K562 (cell line): ENCODE measurements around the gene ZDHHC5. TPM values are rescaled to one million over a fixed set of nuclear protein-coding genes. Genes with fewer than 3 reads are reported as not detected.
A peak's percentile ranks its signal among the peaks of the same experiment; 100 is the strongest.

Experiments
- BRD9 ChIP-seq: fragments of 450-650 bp; IDR thresholded peaks from 2 replicates; pipeline ENCODE4 v1.6.1; 2018; ENCODE audit warnings: low read depth; ENCODE audit not compliant: partially characterized antibody
- KDM4B ChIP-seq, 2 experiments: fragments of 450-650 bp in 1 of 2; sonication (generic) in 1 of 2; IDR thresholded peaks; 2 replicates each; pipeline ENCODE4 v1.6.1; 2016 to 2017; ENCODE audit warnings: borderline replicate concordance in 2 of 2, antibody characterized with exemption in 1 of 2, low read depth in 1 of 2, mild to moderate bottlenecking in 1 of 2
- NFATC3 ChIP-seq: fragments of 450-650 bp; IDR thresholded peaks from 2 replicates; pipeline ENCODE4 v1.6.1; 2017; ENCODE audit warnings: mild to moderate bottlenecking
- NR2C1 ChIP-seq, 2 experiments: fragments of 450-650 bp; IDR thresholded peaks; 2 replicates each; pipeline ENCODE4 v1.6.1; 2017; ENCODE audit warnings: mild to moderate bottlenecking in 2 of 2, antibody characterized with exemption in 1 of 2, inconsistent platforms in 1 of 2, missing compliant biosample characterization in 1 of 2, missing genetic modification characterization in 1 of 2
- PHF8 ChIP-seq: fragments of 200-600 bp; sonication (generic); IDR thresholded peaks from 2 replicates; pipeline ENCODE4 v1.6.1; 2012; ENCODE audit warnings: mixed run types, mild to moderate bottlenecking, inconsistent platforms, low read length, moderate library complexity, borderline replicate concordance
- RBM15 ChIP-seq: fragments of 200-400 bp; formaldehyde crosslinking; IDR thresholded peaks from 2 replicates; pipeline ENCODE4 v1.6.1; 2018; ENCODE audit warnings: mild to moderate bottlenecking, low read length, moderate library complexity; ENCODE audit not compliant: insufficient read depth
- SIN3A ChIP-seq, 2 experiments: fragments of 150-350 bp in 1 of 2; IDR thresholded peaks; 2 replicates each; pipeline ENCODE4 v1.6.1; 2011 to 2016; ENCODE audit warnings: borderline replicate concordance in 2 of 2, low read depth in 2 of 2, low read length in 2 of 2, mild to moderate bottlenecking in 2 of 2, moderate library complexity in 2 of 2; ENCODE audit not compliant: control insufficient read depth in 1 of 2
- SMAD1 ChIP-seq: fragments of 150-350 bp; IDR thresholded peaks from 2 replicates; pipeline ENCODE4 v1.6.1; 2014; ENCODE audit warnings: low read length, low read depth; ENCODE audit not compliant: partially characterized antibody
- SP2 ChIP-seq: IDR thresholded peaks from 2 replicates; pipeline ENCODE4 v1.6.1; 2011; ENCODE audit warnings: mild to moderate bottlenecking, low read depth, low read length, moderate library complexity; ENCODE audit not compliant: poor library complexity, severe bottlenecking; ENCODE audit errors: extremely low read depth
- TAL1 ChIP-seq: fragments of 450-650 bp; IDR thresholded peaks from 2 replicates; pipeline ENCODE4 v1.6.1; 2016; ENCODE audit warnings: mild to moderate bottlenecking
- TEAD2 ChIP-seq: fragments of 450-650 bp; IDR thresholded peaks from 2 replicates; pipeline ENCODE4 v1.6.1; 2016; ENCODE audit warnings: missing genetic modification characterization, control low read depth, missing compliant biosample characterization
- ZNF12 ChIP-seq: sonication (generic); formaldehyde crosslinking; IDR thresholded peaks from 2 replicates; pipeline ENCODE4 v1.4.0; 2020; ENCODE audit warnings: mild to moderate bottlenecking, missing genetic modification reagents
- ZNF395 ChIP-seq: fragments of 200-800 bp; sonication (Bioruptor generic); IDR thresholded peaks from 2 replicates; pipeline ENCODE4 v1.6.1; 2017; ENCODE audit warnings: missing genetic modification characterization, missing compliant biosample characterization
- ZNF644 ChIP-seq: fragments of 200-800 bp; sonication (Bioruptor generic); IDR thresholded peaks from 2 replicates; pipeline ENCODE4 v1.6.1; 2016; ENCODE audit warnings: low read depth, missing genetic modification characterization, missing compliant biosample characterization
- ZNF699 ChIP-seq: fragments of 250-450 bp; sonication (Bioruptor Pico); IDR thresholded peaks from 2 replicates; pipeline ENCODE4 v1.8.0; 2021; ENCODE audit warnings: mild to moderate bottlenecking, moderate library complexity; ENCODE audit not compliant: insufficient replicate concordance
- polyA plus RNA-seq, 8 experiments: library from polyadenylated mRNA; depleted of rRNA in 4 of 8; stranded (reverse) in 5 of 8; unstranded in 3 of 8; fragments of >200 nt; fragmentation: Nextera tagmentation in 2 of 8; fragmentation: Illumina TruSeq in 1 of 8; extraction: Ambion mirVana in 2 of 8; extraction: Trizol in 1 of 8; gene quantifications; 2 replicates each; pipeline versions ENCODE4 v1.2.1 to v1.2.3, GENCODE V29; 2011 to 2014; ENCODE audit warnings: inconsistent platforms in 1 of 8, missing spikeins in 1 of 8
- total RNA-seq, 7 experiments: library from RNA; depleted of rRNA in 6 of 7; stranded (reverse); fragments of >200 nt in 6 of 7; fragmentation: Illumina TruSeq in 2 of 7; extraction: Trizol in 2 of 7; gene quantifications; 2 replicates each; pipeline versions ENCODE4 v1.2.1 to v1.2.3, GENCODE V29; 2011 to 2021; ENCODE audit warnings: low replicate concordance in 1 of 7
- TF ChIP-seq, protein P1 (sequence below): IDR thresholded peaks from 2 replicates; pipeline ENCODE4 v1.6.1; 2011; ENCODE audit not compliant: insufficient read length; ENCODE audit errors: extremely low read depth
- TF ChIP-seq, protein P2 (sequence below): IDR thresholded peaks from 2 replicates; pipeline ENCODE4 v1.6.1; 2016; ENCODE audit warnings: missing genetic modification characterization, missing compliant biosample characterization
- TF ChIP-seq, protein P3 (sequence below): sonication (generic); formaldehyde crosslinking; IDR thresholded peaks from 2 replicates; pipeline ENCODE4 v1.8.0; 2022; ENCODE audit warnings: mild to moderate bottlenecking, missing genetic modification reagents
- TF ChIP-seq, protein P4 (sequence below): sonication (generic); formaldehyde crosslinking; IDR thresholded peaks from 2 replicates; pipeline ENCODE4 v1.8.1; 2023; ENCODE audit warnings: mild to moderate bottlenecking, missing genetic modification reagents, moderate library complexity

ZDHHC5 gene
- total and polyA plus RNA-seq, 9 of the 15 experiments (the other 6 are each of a cell fraction or from before 2014, with no cell fraction given): 3.8 to 64.2 (median 35.9) TPM

GRCh38 chr11:57711414-57712255, 43.7 kb downstream of the ZDHHC5 start, which contains the start of gene MED19 (continued):
- TF ChIP-seq ZNF644 (tag) (no peak), BRD9 (no peak), ZNF12 (CRISPR knock-in tag) (no peak), TEAD2 (tag) (no peak), SMAD1 (no peak), SP2 (no peak), NFATC3 (no peak), ZNF699 (no peak), KDM4B (IDR thresholded peaks at IDR 0.05; ENCODE audit: borderline replicate concordance in 2 of 2, low read depth in 1 of 2) (peak in 1 of 2 experiments; percentile 60; a peak in 2 of 4 replicates), RBM15 (no peak), TAL1 (no peak), PHF8 (peak; percentile 61; the same call in 1 of the 2 replicates), ZNF395 (CRISPR knock-in tag) (no peak; the same call in 1 of the 2 replicates), NR2C1 (IDR thresholded peaks at IDR 0.05) (no peak), NR2C1 (tag; IDR thresholded peaks at IDR 0.05) (no peak), SIN3A (IDR thresholded peaks at IDR 0.05; ENCODE audit: borderline replicate concordance in 2 of 2, control insufficient read depth in 1 of 2, low read depth in 2 of 2, low read length in 2 of 2) (peak; percentile 74 to 92; a peak in 3 of 4 replicates)
- TF ChIP-seq, protein P1, sequence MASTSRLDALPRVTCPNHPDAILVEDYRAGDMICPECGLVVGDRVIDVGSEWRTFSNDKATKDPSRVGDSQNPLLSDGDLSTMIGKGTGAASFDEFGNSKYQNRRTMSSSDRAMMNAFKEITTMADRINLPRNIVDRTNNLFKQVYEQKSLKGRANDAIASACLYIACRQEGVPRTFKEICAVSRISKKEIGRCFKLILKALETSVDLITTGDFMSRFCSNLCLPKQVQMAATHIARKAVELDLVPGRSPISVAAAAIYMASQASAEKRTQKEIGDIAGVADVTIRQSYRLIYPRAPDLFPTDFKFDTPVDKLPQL: no peak
- TF ChIP-seq, protein P2, sequence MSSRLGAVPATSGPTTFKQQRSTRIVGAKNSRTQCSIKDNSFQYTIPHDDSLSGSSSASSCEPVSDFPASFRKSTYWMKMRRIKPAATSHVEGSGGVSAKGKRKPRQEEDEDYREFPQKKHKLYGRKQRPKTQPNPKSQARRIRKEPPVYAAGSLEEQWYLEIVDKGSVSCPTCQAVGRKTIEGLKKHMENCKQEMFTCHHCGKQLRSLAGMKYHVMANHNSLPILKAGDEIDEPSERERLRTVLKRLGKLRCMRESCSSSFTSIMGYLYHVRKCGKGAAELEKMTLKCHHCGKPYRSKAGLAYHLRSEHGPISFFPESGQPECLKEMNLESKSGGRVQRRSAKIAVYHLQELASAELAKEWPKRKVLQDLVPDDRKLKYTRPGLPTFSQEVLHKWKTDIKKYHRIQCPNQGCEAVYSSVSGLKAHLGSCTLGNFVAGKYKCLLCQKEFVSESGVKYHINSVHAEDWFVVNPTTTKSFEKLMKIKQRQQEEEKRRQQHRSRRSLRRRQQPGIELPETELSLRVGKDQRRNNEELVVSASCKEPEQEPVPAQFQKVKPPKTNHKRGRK (tag): no peak
- TF ChIP-seq, protein P3, sequence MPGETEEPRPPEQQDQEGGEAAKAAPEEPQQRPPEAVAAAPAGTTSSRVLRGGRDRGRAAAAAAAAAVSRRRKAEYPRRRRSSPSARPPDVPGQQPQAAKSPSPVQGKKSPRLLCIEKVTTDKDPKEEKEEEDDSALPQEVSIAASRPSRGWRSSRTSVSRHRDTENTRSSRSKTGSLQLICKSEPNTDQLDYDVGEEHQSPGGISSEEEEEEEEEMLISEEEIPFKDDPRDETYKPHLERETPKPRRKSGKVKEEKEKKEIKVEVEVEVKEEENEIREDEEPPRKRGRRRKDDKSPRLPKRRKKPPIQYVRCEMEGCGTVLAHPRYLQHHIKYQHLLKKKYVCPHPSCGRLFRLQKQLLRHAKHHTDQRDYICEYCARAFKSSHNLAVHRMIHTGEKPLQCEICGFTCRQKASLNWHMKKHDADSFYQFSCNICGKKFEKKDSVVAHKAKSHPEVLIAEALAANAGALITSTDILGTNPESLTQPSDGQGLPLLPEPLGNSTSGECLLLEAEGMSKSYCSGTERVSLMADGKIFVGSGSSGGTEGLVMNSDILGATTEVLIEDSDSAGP: peak; percentile 54; the same call in 1 of the 2 replicates
- TF ChIP-seq, protein P4, sequence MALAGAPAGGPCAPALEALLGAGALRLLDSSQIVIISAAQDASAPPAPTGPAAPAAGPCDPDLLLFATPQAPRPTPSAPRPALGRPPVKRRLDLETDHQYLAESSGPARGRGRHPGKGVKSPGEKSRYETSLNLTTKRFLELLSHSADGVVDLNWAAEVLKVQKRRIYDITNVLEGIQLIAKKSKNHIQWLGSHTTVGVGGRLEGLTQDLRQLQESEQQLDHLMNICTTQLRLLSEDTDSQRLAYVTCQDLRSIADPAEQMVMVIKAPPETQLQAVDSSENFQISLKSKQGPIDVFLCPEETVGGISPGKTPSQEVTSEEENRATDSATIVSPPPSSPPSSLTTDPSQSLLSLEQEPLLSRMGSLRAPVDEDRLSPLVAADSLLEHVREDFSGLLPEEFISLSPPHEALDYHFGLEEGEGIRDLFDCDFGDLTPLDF (CRISPR knock-in tag): no peak
